Testis (tissue), 3 donors: ENCODE measurements around the gene ZBTB20. TPM values are rescaled to one million over a fixed set of nuclear protein-coding genes. Genes with fewer than 3 reads are reported as not detected.

ENCODE experiments used
- DNase-seq: peaks from one replicate; pipeline ENCODE4 v3.0.0-alpha.2; 2019
- H3K27ac ChIP-seq, 2 donors: fragments of 200-600 bp; sonication (generic); one replicate each; pipeline ENCODE4 v1.5.1; 2019
- H3K27me3 ChIP-seq: fragments of 200-600 bp; sonication (generic); one replicate; pipeline ENCODE4 v1.5.1; 2019
- H3K36me3 ChIP-seq: fragments of 200-600 bp; sonication (generic); one replicate; pipeline ENCODE4 v1.5.1; 2017; ENCODE audit warnings: low read depth; ENCODE audit errors: missing control alignments
- H3K4me1 ChIP-seq: fragments of 200-600 bp; sonication (generic); one replicate; pipeline ENCODE4 v1.5.1; 2019
- H3K4me3 ChIP-seq, 2 donors: fragments of 200-600 bp; sonication (generic); one replicate each; pipeline ENCODE4 v1.5.1; 2017 to 2019
- H3K9me3 ChIP-seq: fragments of 200-600 bp; sonication (generic); one replicate; pipeline ENCODE4 v1.5.1; 2017
- POLR2A ChIP-seq: fragments of 450-650 bp; IDR thresholded peaks from one replicate; pipeline ENCODE4 v1.6.1; 2017; ENCODE audit warnings: antibody characterized with exemption, mild to moderate bottlenecking, moderate library complexity
- WGBS, 2 donors: methylation state at CpG; one replicate each; pipeline ENCODE4 v1.1.5; 2018; 5-methylcytosine and 5-hydroxymethylcytosine counted together
- intact Hi-C: fragments of 100-400 bp; cut with DNase I; formaldehyde crosslinking; loops from one replicate; pipeline ENCODE4 v1.15.1; 2023; ENCODE audit warnings: low total_unique reads
- polyA plus RNA-seq: library from polyadenylated mRNA; stranded (reverse); fragments of 350-450 nt; fragmentation: Illumina TruSeq; extraction: RNeasy Lipid Tissue Mini Kit (QIAGEN cat#74804); gene quantifications from one replicate; pipeline ENCODE4 v1.2.3, GENCODE V29; 2014; ENCODE audit warnings: low read depth, low replicate concordance; ENCODE audit not compliant: insufficient read depth
- total RNA-seq, 2 donors: library from RNA; depleted of rRNA; stranded (reverse); fragments of >200 nt; gene quantifications; one replicate each; pipeline ENCODE4 v1.2.3, GENCODE V29; 2016
- TF ChIP-seq, protein P1 (sequence below), 3 experiments: fragments of 450-650 bp in 2 of 3; fragments of 200-600 bp in 1 of 3; sonication (generic) in 1 of 3; IDR thresholded peaks; one replicate each; pipeline ENCODE4 v1.5.1; 2016 to 2019; ENCODE audit warnings: antibody characterized with exemption in 3 of 3, mild to moderate bottlenecking in 2 of 3, moderate library complexity in 1 of 3

ZBTB20 gene
- total and polyA plus RNA-seq, 3 donors from 2014 or later = 36.8 to 179 (median 126) TPM

DNA sequence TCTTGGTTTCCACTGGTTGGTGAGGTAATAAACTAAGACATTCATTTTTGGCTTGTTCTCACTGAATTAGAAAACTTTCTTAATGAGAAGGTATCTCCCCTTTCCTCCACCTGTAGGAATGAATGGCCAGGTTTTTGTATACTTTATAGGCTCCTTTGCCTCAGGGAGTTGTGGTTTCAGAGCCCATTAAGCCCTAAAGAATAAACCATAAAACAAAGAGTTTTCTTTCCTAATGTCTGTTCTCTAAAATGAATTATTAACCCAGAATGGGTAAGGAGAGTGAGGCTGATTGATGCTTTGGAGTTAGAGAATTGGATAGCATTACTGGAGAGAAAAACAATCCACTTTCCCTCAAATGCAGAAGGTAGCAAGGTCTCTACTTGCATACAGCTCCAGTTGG lies 785.7 kb downstream of the ZBTB20 start:
- intact Hi-C loops = no loop called here
- Histone ChIP-seq H3K27ac (no peak overlapping the region), H3K9me3 (no peaks in the 10 kb centered on the region), H3K4me3 (no peak overlapping the region), H3K4me1 (peaks cover 35% of the 10 kb centered on the region), H3K27me3 (no peaks in the 10 kb centered on the region), H3K36me3 (no peaks in the 10 kb centered on the region)
- DNase-seq = no peak
- TF ChIP-seq, protein P1, sequence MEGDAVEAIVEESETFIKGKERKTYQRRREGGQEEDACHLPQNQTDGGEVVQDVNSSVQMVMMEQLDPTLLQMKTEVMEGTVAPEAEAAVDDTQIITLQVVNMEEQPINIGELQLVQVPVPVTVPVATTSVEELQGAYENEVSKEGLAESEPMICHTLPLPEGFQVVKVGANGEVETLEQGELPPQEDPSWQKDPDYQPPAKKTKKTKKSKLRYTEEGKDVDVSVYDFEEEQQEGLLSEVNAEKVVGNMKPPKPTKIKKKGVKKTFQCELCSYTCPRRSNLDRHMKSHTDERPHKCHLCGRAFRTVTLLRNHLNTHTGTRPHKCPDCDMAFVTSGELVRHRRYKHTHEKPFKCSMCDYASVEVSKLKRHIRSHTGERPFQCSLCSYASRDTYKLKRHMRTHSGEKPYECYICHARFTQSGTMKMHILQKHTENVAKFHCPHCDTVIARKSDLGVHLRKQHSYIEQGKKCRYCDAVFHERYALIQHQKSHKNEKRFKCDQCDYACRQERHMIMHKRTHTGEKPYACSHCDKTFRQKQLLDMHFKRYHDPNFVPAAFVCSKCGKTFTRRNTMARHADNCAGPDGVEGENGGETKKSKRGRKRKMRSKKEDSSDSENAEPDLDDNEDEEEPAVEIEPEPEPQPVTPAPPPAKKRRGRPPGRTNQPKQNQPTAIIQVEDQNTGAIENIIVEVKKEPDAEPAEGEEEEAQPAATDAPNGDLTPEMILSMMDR (IDR thresholded peaks at IDR 0.05) = no peak
- TF ChIP-seq POLR2A = no peak

DNA sequence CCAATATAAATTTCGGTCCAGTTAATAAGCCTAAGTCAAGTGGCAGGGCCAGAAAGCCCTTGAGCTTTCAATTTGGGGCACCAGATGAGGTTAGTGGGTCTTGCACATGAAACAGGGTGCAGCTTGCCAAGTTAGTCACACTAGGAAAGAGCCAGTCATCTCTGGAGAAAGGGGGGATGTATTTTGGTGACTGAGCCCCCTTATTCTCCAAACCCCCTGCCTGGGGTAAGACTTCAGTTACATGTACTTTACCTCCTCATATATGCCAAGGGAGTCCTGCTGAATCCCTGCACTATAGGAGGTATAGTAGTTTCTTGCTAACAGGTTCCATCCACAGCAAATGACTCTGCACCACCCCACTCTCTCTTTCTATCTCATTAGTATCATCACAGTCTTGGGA lies 790.6 kb downstream of the ZBTB20 start:
- Histone ChIP-seq H3K4me3 (no peak overlapping the region), H3K4me1 (no peaks in the 10 kb centered on the region), H3K27ac (no peak overlapping the region), H3K9me3 (no peaks in the 10 kb centered on the region), H3K27me3 (no peaks in the 10 kb centered on the region), H3K36me3 (no peaks in the 10 kb centered on the region)
- no peak for DNase-seq
- no peak for TF ChIP-seq POLR2A
- TF ChIP-seq, protein P1 (IDR thresholded peaks at IDR 0.05) = no peak
- intact Hi-C loops = no loop called here
- WGBS, 2 donors = 84 to 86% methylated on average over 1 of the region's 1 CpG

DNA sequence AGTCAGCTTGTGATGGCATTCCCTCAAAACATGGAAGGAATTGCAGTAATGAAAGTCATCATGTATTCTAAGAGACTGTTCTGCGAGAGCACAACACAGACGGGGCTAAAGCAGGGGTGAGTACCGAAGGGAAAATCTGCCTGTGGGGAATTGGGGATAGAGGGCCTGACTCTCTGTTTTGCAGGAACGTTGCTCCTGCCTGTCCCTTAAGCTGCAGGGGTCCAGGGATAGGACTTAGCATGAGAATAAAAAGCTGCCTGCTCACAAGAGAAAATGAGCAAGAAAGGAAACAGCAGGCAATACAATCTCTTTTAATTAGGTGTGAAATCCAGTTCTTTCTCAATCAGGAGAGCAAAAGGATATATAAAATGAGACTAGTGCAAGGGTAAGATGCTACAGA lies 791.0 kb downstream of the ZBTB20 start:
- intact Hi-C loops = no loop called here
- no peaks in the 10 kb centered on the region for H3K9me3 ChIP-seq
- 62 to 64% methylated on average over 4 of the region's 4 CpGs for WGBS, 2 donors
- H3K27me3 ChIP-seq = no peaks in the 10 kb centered on the region
- no peak for DNase-seq
- H3K27ac ChIP-seq = no peak overlapping the region
- H3K4me1 ChIP-seq = no peaks in the 10 kb centered on the region
- no peak overlapping the region for H3K4me3 ChIP-seq
- no peaks in the 10 kb centered on the region for H3K36me3 ChIP-seq
- TF ChIP-seq, protein P1 (IDR thresholded peaks at IDR 0.05) = no peak
- no peak for TF ChIP-seq POLR2A

DNA sequence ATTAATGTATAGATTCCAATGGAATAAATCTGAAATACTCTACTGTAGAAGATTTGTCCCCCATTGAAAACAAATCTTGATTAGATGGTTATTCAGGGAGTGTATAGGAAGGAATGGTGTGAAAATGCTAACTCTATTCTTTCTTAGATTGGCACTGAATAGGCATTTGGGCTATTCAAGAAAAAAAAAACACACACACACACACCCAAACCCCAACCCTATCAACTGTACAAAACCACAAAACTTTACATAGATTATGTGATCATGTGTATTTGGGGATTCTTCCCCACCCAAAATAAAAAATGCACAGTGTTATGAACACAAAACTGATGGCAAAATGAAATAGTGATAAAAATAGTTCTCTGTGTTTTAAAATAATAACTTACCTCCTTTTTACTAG lies 791.4 kb downstream of the ZBTB20 start:
- intact Hi-C loops = no loop called here
- H3K9me3 ChIP-seq = no peaks in the 10 kb centered on the region
- no peaks in the 10 kb centered on the region for H3K4me1 ChIP-seq
- H3K27ac ChIP-seq = no peak overlapping the region
- H3K4me3 ChIP-seq = no peak overlapping the region
- H3K27me3 ChIP-seq = no peaks in the 10 kb centered on the region
- no peaks in the 10 kb centered on the region for H3K36me3 ChIP-seq
- TF ChIP-seq, protein P1 (IDR thresholded peaks at IDR 0.05) = no peak
- no peak for TF ChIP-seq POLR2A
- no peak for DNase-seq

DNA sequence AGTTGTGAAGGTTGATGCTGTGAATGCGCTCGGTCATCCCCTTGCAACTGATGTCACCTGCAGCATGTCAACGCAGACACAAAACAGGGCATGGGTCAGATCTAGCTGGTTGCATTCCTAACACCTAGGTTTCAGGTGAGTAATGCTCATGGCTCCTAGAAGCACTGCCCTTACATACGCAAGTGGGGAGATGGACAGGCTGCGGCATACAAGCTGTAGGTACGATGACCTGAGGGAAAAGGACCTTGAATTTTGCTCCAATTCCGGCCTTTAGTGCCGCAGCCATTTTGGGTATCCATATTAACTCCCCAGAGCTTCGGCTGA lies 795.3 kb downstream of the ZBTB20 start:
- TF ChIP-seq, protein P1 (IDR thresholded peaks at IDR 0.05) = no peak
- no peak for TF ChIP-seq POLR2A
- no peak overlapping the region for H3K27ac ChIP-seq
- WGBS, 2 donors = 68 to 73% methylated on average over 9 of the region's 9 CpGs
- no peaks in the 10 kb centered on the region for H3K27me3 ChIP-seq
- peak overlapping the region; percentile 18 to 19 for H3K4me3 ChIP-seq
- no peaks in the 10 kb centered on the region for H3K9me3 ChIP-seq
- no peak for DNase-seq
- no peaks in the 10 kb centered on the region for H3K36me3 ChIP-seq
- intact Hi-C loops = no loop called here
- H3K4me1 ChIP-seq = no peaks in the 10 kb centered on the region
